Gastroesophageal sphincter (tissue), 3 donors: ENCODE measurements around the gene BAHCC1.

Experiments used
- POLR2A ChIP-seq, 2 donors: fragments of 450-650 bp; IDR thresholded peaks; one replicate each; pipeline ENCODE4 v1.6.1; 2017; ENCODE audit warnings: antibody characterized with exemption in 2 of 2, mild to moderate bottlenecking in 2 of 2, moderate library complexity in 1 of 2
- POLR2AphosphoS5 ChIP-seq: sonication (generic); formaldehyde crosslinking; IDR thresholded peaks from one replicate; pipeline ENCODE4 v1.6.1; 2017; ENCODE audit warnings: antibody characterized with exemption
- TF ChIP-seq, protein P1 (sequence below), 4 experiments: fragments of 200-600 bp in 2 of 4; fragments of 450-650 bp in 2 of 4; sonication (generic) in 1 of 4; IDR thresholded peaks; one replicate each; pipeline ENCODE4 v1.5.1; 2017 to 2019; ENCODE audit warnings: antibody characterized with exemption in 4 of 4, mild to moderate bottlenecking in 2 of 4, moderate library complexity in 2 of 4

DNA sequence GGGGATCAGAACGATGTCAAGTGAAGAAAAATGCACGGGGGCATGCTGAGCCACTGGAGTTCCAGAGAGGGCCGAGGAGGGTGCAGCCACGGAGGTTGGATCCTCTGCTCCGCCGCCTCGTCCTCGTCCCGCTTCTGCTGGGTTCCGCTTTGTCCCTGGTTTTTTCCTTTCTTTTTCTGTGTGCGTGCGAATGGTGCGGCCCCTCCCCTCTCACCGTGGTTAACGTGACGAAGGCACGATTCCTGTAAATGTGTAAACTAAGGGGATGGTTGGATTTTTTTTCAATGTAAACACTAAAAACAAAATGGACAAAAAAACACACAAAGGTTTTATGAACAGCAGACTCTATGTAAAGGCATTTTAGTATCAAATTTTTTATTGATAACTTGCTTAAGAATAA, 70.7 kb downstream of the BAHCC1 start:
- TF ChIP-seq, protein P1, sequence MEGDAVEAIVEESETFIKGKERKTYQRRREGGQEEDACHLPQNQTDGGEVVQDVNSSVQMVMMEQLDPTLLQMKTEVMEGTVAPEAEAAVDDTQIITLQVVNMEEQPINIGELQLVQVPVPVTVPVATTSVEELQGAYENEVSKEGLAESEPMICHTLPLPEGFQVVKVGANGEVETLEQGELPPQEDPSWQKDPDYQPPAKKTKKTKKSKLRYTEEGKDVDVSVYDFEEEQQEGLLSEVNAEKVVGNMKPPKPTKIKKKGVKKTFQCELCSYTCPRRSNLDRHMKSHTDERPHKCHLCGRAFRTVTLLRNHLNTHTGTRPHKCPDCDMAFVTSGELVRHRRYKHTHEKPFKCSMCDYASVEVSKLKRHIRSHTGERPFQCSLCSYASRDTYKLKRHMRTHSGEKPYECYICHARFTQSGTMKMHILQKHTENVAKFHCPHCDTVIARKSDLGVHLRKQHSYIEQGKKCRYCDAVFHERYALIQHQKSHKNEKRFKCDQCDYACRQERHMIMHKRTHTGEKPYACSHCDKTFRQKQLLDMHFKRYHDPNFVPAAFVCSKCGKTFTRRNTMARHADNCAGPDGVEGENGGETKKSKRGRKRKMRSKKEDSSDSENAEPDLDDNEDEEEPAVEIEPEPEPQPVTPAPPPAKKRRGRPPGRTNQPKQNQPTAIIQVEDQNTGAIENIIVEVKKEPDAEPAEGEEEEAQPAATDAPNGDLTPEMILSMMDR (IDR thresholded peaks at IDR 0.05) = no peak
- TF ChIP-seq POLR2A (IDR thresholded peaks at IDR 0.05) (no peak), POLR2AphosphoS5 (no peak)
